Prostate gland (tissue), 2 donors: ENCODE measurements around the gene MARCKS. TPM values are rescaled to one million over a fixed set of nuclear protein-coding genes. Genes with fewer than 3 reads are reported as not detected.

Source experiments
- DNase-seq: peaks from one replicate; pipeline ENCODE4 v3.0.0-alpha.2; 2019; ENCODE audit warnings: low spot score
- H3K27ac ChIP-seq, 2 donors: fragments of 200-600 bp; sonication (generic); 2 replicates each; pipeline ENCODE4 v1.5.1; 2017 to 2019
- H3K27me3 ChIP-seq: fragments of 200-600 bp; sonication (generic); replicated peaks from 2 replicates; pipeline ENCODE4 v1.5.1; 2019; ENCODE audit not compliant: insufficient read depth
- H3K36me3 ChIP-seq, 2 donors: fragments of 200-600 bp; sonication (generic); 1 replicate in 1 of 2; 2 replicates in 1 of 2; pipeline versions ENCODE4 v1.5.1 to v1.8.1; 2017 to 2019
- H3K4me1 ChIP-seq: fragments of 200-600 bp; sonication (generic); replicated peaks from 2 replicates; pipeline ENCODE4 v1.5.1; 2019
- H3K4me3 ChIP-seq, 2 donors: fragments of 200-600 bp; sonication (generic); 2 replicates each; pipeline ENCODE4 v1.5.1; 2017 to 2019
- H3K9me3 ChIP-seq: fragments of 200-600 bp; sonication (generic); 2 replicates; pipeline ENCODE4 v1.5.1; 2017
- CTCF ChIP-seq, 4 experiments: fragments of 200-600 bp in 2 of 4; fragments of 450-650 bp in 2 of 4; sonication (generic) in 2 of 4; IDR thresholded peaks; 1 replicate in 3 of 4; 2 replicates in 1 of 4; pipeline ENCODE4 v1.5.1; 2016 to 2019; ENCODE audit warnings: antibody characterized with exemption in 4 of 4, mild to moderate bottlenecking in 2 of 4, moderate library complexity in 2 of 4
- POLR2A ChIP-seq: fragments of 450-650 bp; IDR thresholded peaks from one replicate; pipeline ENCODE4 v1.6.1; 2016; ENCODE audit warnings: antibody characterized with exemption, mild to moderate bottlenecking
- POLR2AphosphoS5 ChIP-seq: sonication (generic); formaldehyde crosslinking; IDR thresholded peaks from one replicate; pipeline ENCODE4 v1.6.1; 2017; ENCODE audit warnings: antibody characterized with exemption
- WGBS: methylation state at CpG from one replicate; pipeline ENCODE4 v1.1.5; 2018; 5-methylcytosine and 5-hydroxymethylcytosine counted together
- intact Hi-C: fragments of 100-400 bp; cut with DNase I; formaldehyde crosslinking; loops from one replicate; pipeline ENCODE4 v1.14.2; 2022
- total RNA-seq, 2 donors: library from RNA; depleted of rRNA; stranded (reverse); fragments of >200 nt; gene quantifications; one replicate each; pipeline ENCODE4 v1.1.0, GENCODE V29; 2016

MARCKS gene
- total RNA-seq, 2 donors from 2014 or later = 96.2 to 190 TPM

- Histone ChIP-seq H3K4me1 (no peaks in the 10 kb centered on the region), H3K27ac (peak overlapping the region; percentile 90 to 94), H3K4me3 (peak overlapping the region; percentile 68 to 72), H3K9me3 (no peaks in the 10 kb centered on the region), H3K27me3 (no peaks in the 10 kb centered on the region), H3K36me3 (no peaks in the 10 kb centered on the region)
- WGBS = under 1% methylated on average over 44 of the region's 67 CpGs
- intact Hi-C loops = loop anchor here (5.0 to 10.0 kb wide), 2 partner anchors 444 to 1076 kb away; no protein-coding TSS in a partner anchor
- TF ChIP-seq POLR2AphosphoS5 (peak; percentile 79), POLR2A (no peak), CTCF (IDR thresholded peaks at IDR 0.05) (peak; percentile 97 to 99 (median 98))
- DNase-seq = peak; percentile 92
Measured at GRCh38 chr6:113858480-113859348, 1.6 kb downstream of the MARCKS start.

- 18% methylated on average over 47 of the region's 90 CpGs for WGBS
- intact Hi-C loops = loop anchor here (5.0 to 10.0 kb wide), 2 partner anchors 445 to 1077 kb away; no protein-coding TSS in a partner anchor
Measured at GRCh38 chr6:113859349-113860180, 2.4 kb downstream of the MARCKS start.

GRCh38 chr6:113860181-113860955 is 3.2 kb downstream of the MARCKS start:
- H3K4me3 ChIP-seq = peak overlapping the region; percentile 68 to 72
- 30% methylated on average over 44 of the region's 56 CpGs for WGBS
- H3K36me3 ChIP-seq = no peaks in the 10 kb centered on the region
- peak overlapping the region; percentile 90 to 94 for H3K27ac ChIP-seq
- no peaks in the 10 kb centered on the region for H3K4me1 ChIP-seq
- TF ChIP-seq POLR2A (no peak), POLR2AphosphoS5 (no peak), CTCF (IDR thresholded peaks at IDR 0.05) (no peak)
- H3K27me3 ChIP-seq = no peaks in the 10 kb centered on the region
- intact Hi-C loops = no loop called here
- H3K9me3 ChIP-seq = no peaks in the 10 kb centered on the region
- DNase-seq = peak; percentile 24

More at GRCh38 chr6:113859349-113860180, 2.4 kb downstream of the MARCKS start:
- no peaks in the 10 kb centered on the region for H3K9me3 ChIP-seq
- no peaks in the 10 kb centered on the region for H3K4me1 ChIP-seq
- peak; percentile 28 for DNase-seq
- H3K36me3 ChIP-seq = no peaks in the 10 kb centered on the region
- H3K27me3 ChIP-seq = no peaks in the 10 kb centered on the region
- peak overlapping the region; percentile 68 to 72 for H3K4me3 ChIP-seq
- peak overlapping the region; percentile 90 to 94 for H3K27ac ChIP-seq
- TF ChIP-seq POLR2AphosphoS5 (no peak), POLR2A (no peak), CTCF (IDR thresholded peaks at IDR 0.05) (no peak)

GRCh38 chr6:113862112-113862511 is 5.0 kb downstream of the MARCKS start:
- no peak for DNase-seq
- no peak for TF ChIP-seq POLR2AphosphoS5
- TF ChIP-seq POLR2A = no peak
- TF ChIP-seq CTCF (IDR thresholded peaks at IDR 0.05) = no peak
- H3K36me3 ChIP-seq = no peaks in the 10 kb centered on the region
- intact Hi-C loops = no loop called here
- H3K9me3 ChIP-seq = no peaks in the 10 kb centered on the region
- no peaks in the 10 kb centered on the region for H3K27me3 ChIP-seq
- no peak overlapping the region for H3K27ac ChIP-seq
- H3K4me1 ChIP-seq = no peaks in the 10 kb centered on the region
- H3K4me3 ChIP-seq = no peak overlapping the region
